Activated CD4-positive, alpha-beta memory T cell treated with anti-CD3 and anti-CD28 coated beads, Interleukin-2, amount 10 ng/mL, durations not matched to agents 7 days and 5 days (primary cell): Measurements from ENCODE around the gene KATNIP. TPM values are rescaled to one million over a fixed set of nuclear protein-coding genes. Genes with fewer than 3 reads are reported as not detected.
"Not testable (repeated sequence)": the region's sequence is repeated elsewhere in the genome, so short reads cannot be mapped to it uniquely, and the experiment has no call there.

Source experiments
- CTCF ChIA-PET: fragments of 350-600 bp; sonication (Branson Sonifier 250); formaldehyde crosslinking; loops from one replicate; lab custom pipeline; 2021; ENCODE audit warnings: antibody characterized with exemption, inconsistent platforms; lab: Charles Lee
- POLR2A ChIA-PET: fragments of 350-600 bp; sonication (Branson Sonifier 250); formaldehyde crosslinking; loops from one replicate; lab custom pipeline; 2021; ENCODE audit warnings: antibody characterized with exemption; lab: Charles Lee
- DNase-seq: peaks from one replicate; pipeline ENCODE4 v3.0.0-alpha.2; 2020
- H3K27ac Mint-ChIP-seq: one replicate; pipeline ENCODE4 v1.8.0; 2021; ENCODE audit warnings: mild to moderate bottlenecking, mixed read lengths
- H3K27me3 Mint-ChIP-seq: one replicate; pipeline ENCODE4 v1.8.0; 2021; ENCODE audit warnings: mixed read lengths
- H3K36me3 Mint-ChIP-seq: one replicate; pipeline ENCODE4 v1.8.0; 2021; ENCODE audit warnings: low read depth, mixed read lengths
- H3K4me1 Mint-ChIP-seq: one replicate; pipeline ENCODE4 v1.8.0; 2021; ENCODE audit warnings: mixed read lengths
- H3K4me3 Mint-ChIP-seq: one replicate; pipeline ENCODE4 v1.8.0; 2021; ENCODE audit warnings: mild to moderate bottlenecking, mixed read lengths
- H3K9me3 Mint-ChIP-seq: one replicate; pipeline ENCODE4 v1.8.0; 2021; ENCODE audit warnings: mixed read lengths
- total RNA-seq, 2 experiments: library from RNA; stranded (reverse); gene quantifications; one replicate each; pipeline ENCODE4 v1.2.3, GENCODE V29; 2021

KATNIP gene
- total RNA-seq, 2 experiments from 2014 or later = 15.8 to 18.1 TPM

DNA sequence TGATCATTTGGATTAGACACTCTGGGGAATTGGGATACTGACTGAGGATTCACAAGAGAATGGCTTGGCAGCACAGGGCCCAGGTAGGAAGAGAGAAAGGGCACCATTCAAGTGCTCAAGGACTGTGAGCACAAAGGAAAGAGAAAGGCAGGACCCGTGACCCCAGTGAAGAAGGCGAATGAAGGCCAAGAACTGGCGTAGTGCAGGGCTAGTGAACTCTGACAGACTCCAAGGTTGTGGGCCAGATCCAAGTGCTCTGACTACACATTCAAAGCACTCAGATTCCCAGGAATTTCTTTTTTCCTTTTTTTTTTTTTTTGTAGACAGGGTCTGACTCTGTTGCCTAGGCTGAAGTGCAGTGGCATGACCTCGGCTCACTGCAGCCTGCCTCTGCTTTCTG, 5.3 kb upstream of the KATNIP start:
- peaks cover 58% of the 10 kb centered on the region for H3K36me3 Mint-ChIP-seq
- peaks cover 27% of the 10 kb centered on the region for H3K4me1 Mint-ChIP-seq
- H3K9me3 Mint-ChIP-seq = no peaks in the 10 kb centered on the region
- no peaks in the 10 kb centered on the region for H3K27me3 Mint-ChIP-seq
- POLR2A ChIA-PET = no interaction called here
- CTCF ChIA-PET = interaction anchor here (0.5 kb wide), 1 partner anchor 675 kb away, joined by 3 read pairs; no protein-coding TSS in a partner anchor
- no peak for DNase-seq
- H3K27ac Mint-ChIP-seq = no peak overlapping the region
- no peak overlapping the region for H3K4me3 Mint-ChIP-seq

- Mint-ChIP-seq H3K27ac (no peak overlapping the region), H3K9me3 (no peaks in the 10 kb centered on the region), H3K4me1 (peaks cover 40% of the 10 kb centered on the region), H3K36me3 (peaks cover 40% of the 10 kb centered on the region), H3K27me3 (no peaks in the 10 kb centered on the region), H3K4me3 (no peak overlapping the region)
- POLR2A ChIA-PET = no interaction called here
- DNase-seq = no peak
- CTCF ChIA-PET = interaction anchor here (1.5 kb wide), 1 partner anchor 31 kb away, joined by 3 read pairs; no protein-coding TSS in a partner anchor
These were observed 2.8 kb upstream of the KATNIP start for GRCh38 chr16:27547134-27547533.

GRCh38 chr16:27547851-27548250, 2.1 kb upstream of the KATNIP start:
- Mint-ChIP-seq H3K27me3 (no peaks in the 10 kb centered on the region), H3K9me3 (no peaks in the 10 kb centered on the region), H3K4me3 (no peak overlapping the region), H3K27ac (no peak overlapping the region), H3K36me3 (peaks cover 34% of the 10 kb centered on the region), H3K4me1 (peaks cover 40% of the 10 kb centered on the region)
- ChIA-PET CTCF (interaction anchor here (0.7 kb wide), 1 partner anchor 16 kb away, joined by 3 read pairs; no protein-coding TSS in a partner anchor), POLR2A (no interaction called here)
- no peak for DNase-seq

- POLR2A ChIA-PET = interaction anchor here (1.0 to 2.4 kb wide), 7 partner anchors 8 to 182 kb away, joined by 3 to 13 read pairs (median 5); partner anchors contain the start of gene IL21R
- Mint-ChIP-seq H3K36me3 (peaks cover 22% of the 10 kb centered on the region), H3K4me1 (peaks cover 40% of the 10 kb centered on the region), H3K27ac (peak overlapping the region; percentile 78), H3K4me3 (peak overlapping the region; percentile 93), H3K27me3 (no peaks in the 10 kb centered on the region), H3K9me3 (no peaks in the 10 kb centered on the region)
- CTCF ChIA-PET = interaction anchor here (0.6 to 2.0 kb wide), 5 partner anchors 12 to 371 kb away, joined by 3 to 8 read pairs (median 4); no protein-coding TSS in a partner anchor
- DNase-seq = no peak
These were observed 539 bp upstream of the KATNIP start for GRCh38 chr16:27549464-27549745.

DNA sequence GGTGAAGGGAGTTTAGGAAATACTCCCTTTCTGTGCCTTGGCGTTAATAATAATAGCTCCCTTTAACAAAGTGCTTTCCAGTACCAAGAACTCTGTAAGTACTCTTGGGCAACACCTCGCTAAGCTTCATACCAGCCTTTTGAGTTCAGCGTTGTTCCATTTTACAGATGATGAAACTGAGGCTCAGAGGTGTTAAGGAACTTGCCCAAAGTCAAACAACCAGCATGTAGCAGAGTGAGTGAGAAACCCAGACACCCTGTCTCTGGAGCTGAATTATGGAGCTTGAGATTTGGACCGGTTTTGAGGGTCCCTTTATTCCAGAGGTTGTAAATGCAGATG, 607 bp downstream of the KATNIP start:
- ChIA-PET POLR2A (interaction anchor here (0.6 to 2.4 kb wide), 10 partner anchors 9 to 183 kb away, joined by 3 to 13 read pairs (median 4); partner anchors contain the start of gene IL21R), CTCF (interaction anchor here (0.6 to 2.0 kb wide), 8 partner anchors 9 to 440 kb away, joined by 3 to 8 read pairs (median 3); no protein-coding TSS in a partner anchor)
- H3K4me1 Mint-ChIP-seq = peaks cover 40% of the 10 kb centered on the region
- no peaks in the 10 kb centered on the region for H3K9me3 Mint-ChIP-seq
- peaks cover 16% of the 10 kb centered on the region for H3K36me3 Mint-ChIP-seq
- H3K27me3 Mint-ChIP-seq = no peaks in the 10 kb centered on the region
- no peak for DNase-seq
- H3K4me3 Mint-ChIP-seq = peak overlapping the region; percentile 93
- H3K27ac Mint-ChIP-seq = peak overlapping the region; percentile 78

GRCh38 chr16:27551036-27551435, 1.1 kb downstream of the KATNIP start:
- no peak for DNase-seq
- H3K4me1 Mint-ChIP-seq = peaks cover 39% of the 10 kb centered on the region
- H3K27ac Mint-ChIP-seq = no peak overlapping the region
- no peaks in the 10 kb centered on the region for H3K27me3 Mint-ChIP-seq
- no peaks in the 10 kb centered on the region for H3K9me3 Mint-ChIP-seq
- ChIA-PET CTCF (interaction anchor here (0.6 to 2.0 kb wide), 4 partner anchors 10 to 372 kb away, joined by 3 to 8 read pairs (median 4); no protein-coding TSS in a partner anchor), POLR2A (interaction anchor here (1.2 to 2.4 kb wide), 3 partner anchors 9 to 66 kb away, joined by 3 to 13 read pairs (median 9); no protein-coding TSS in a partner anchor)
- peak overlapping the region; percentile 35 for H3K4me3 Mint-ChIP-seq
- peaks cover 15% of the 10 kb centered on the region for H3K36me3 Mint-ChIP-seq

- no peaks in the 10 kb centered on the region for H3K27me3 Mint-ChIP-seq
- no peak for DNase-seq
- CTCF ChIA-PET = no interaction called here
These were observed 6.5 kb downstream of the KATNIP start for GRCh38 chr16:27556471-27556870.

GRCh38 chr16:27558434-27558833, 8.5 kb downstream of the KATNIP start:
- DNase-seq = no peak
- Mint-ChIP-seq H3K9me3 (no peaks in the 10 kb centered on the region), H3K4me1 (no peaks in the 10 kb centered on the region), H3K27me3 (no peaks in the 10 kb centered on the region), H3K27ac (no peak overlapping the region), H3K36me3 (no peaks in the 10 kb centered on the region), H3K4me3 (no peak overlapping the region)
- CTCF ChIA-PET = no interaction called here
- POLR2A ChIA-PET = interaction anchor here (3.1 kb wide), 1 partner anchor 8 kb away, joined by 13 read pairs; the partner anchor contains the start of genes GTF3C1 and KATNIP

More at GRCh38 chr16:27556471-27556870, 6.5 kb downstream of the KATNIP start:
- Mint-ChIP-seq H3K9me3 (no peaks in the 10 kb centered on the region), H3K4me3 (no peak overlapping the region), H3K27ac (no peak overlapping the region), H3K4me1 (no peaks in the 10 kb centered on the region), H3K36me3 (no peaks in the 10 kb centered on the region)
- POLR2A ChIA-PET = no interaction called here

DNA sequence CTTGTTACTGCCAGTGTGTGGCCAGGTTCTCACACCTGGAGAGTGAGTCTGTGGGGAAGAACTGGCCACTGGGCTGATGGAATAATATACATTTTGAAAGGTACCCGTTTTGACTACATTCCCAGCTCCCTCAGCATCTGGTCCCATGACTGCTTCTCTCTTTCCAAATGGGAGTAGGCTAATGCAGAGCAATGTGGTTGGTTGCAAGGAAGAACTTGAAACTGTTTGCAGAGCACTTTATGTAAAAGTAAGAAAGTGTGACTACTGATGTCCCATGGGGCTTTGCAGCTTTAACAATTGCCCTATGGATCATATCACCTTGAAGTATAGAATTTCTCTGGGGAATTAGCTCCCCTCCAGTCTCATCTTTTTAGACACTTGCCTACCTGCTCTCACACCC, 9.0 kb downstream of the KATNIP start:
- H3K4me3 Mint-ChIP-seq = no peak overlapping the region
- H3K36me3 Mint-ChIP-seq = no peaks in the 10 kb centered on the region
- no peaks in the 10 kb centered on the region for H3K9me3 Mint-ChIP-seq
- no peaks in the 10 kb centered on the region for H3K27me3 Mint-ChIP-seq
- CTCF ChIA-PET = no interaction called here
- POLR2A ChIA-PET = interaction anchor here (3.1 kb wide), 1 partner anchor 8 kb away, joined by 13 read pairs; the partner anchor contains the start of genes GTF3C1 and KATNIP
- H3K4me1 Mint-ChIP-seq = no peaks in the 10 kb centered on the region
- no peak for DNase-seq
- H3K27ac Mint-ChIP-seq = no peak overlapping the region

GRCh38 chr16:27561216-27561615, 11.3 kb downstream of the KATNIP start:
- DNase-seq = no peak
- H3K4me3 Mint-ChIP-seq = no peak overlapping the region
- no peaks in the 10 kb centered on the region for H3K4me1 Mint-ChIP-seq
- H3K27ac Mint-ChIP-seq = no peak overlapping the region
- ChIA-PET CTCF (no interaction called here), POLR2A (interaction anchor here (3.1 kb wide), 1 partner anchor 11 kb away, joined by 13 read pairs; the partner anchor contains the start of genes GTF3C1 and KATNIP)
- no peaks in the 10 kb centered on the region for H3K27me3 Mint-ChIP-seq
- no peaks in the 10 kb centered on the region for H3K36me3 Mint-ChIP-seq
- no peaks in the 10 kb centered on the region for H3K9me3 Mint-ChIP-seq

DNA sequence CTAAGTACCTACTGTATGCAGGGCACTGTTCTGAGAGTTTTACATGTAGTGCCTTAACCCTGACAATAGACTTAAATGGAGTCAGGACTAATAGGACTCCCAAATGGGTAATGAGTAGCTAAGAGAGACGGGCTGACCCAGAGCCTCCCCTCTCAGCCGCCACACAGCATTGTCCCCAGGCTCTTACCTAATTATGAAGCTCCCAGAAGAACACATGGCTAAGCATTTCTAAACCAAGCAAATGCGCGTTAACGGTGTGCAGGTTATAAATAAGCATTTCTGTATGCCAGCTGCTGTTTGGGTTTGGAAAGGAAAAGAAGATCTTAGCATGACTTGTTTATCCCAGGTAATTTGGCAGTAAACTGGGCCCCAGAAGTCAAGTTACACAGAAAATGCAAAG, 14.3 kb downstream of the KATNIP start:
- CTCF ChIA-PET = interaction anchor here (0.6 kb wide), 1 partner anchor 16 kb away, joined by 3 read pairs; no protein-coding TSS in a partner anchor
- H3K36me3 Mint-ChIP-seq = no peaks in the 10 kb centered on the region
- H3K4me3 Mint-ChIP-seq = no peak overlapping the region
- no peaks in the 10 kb centered on the region for H3K4me1 Mint-ChIP-seq
- POLR2A ChIA-PET = no interaction called here
- H3K9me3 Mint-ChIP-seq = no peaks in the 10 kb centered on the region
- no peak for DNase-seq
- H3K27me3 Mint-ChIP-seq = no peaks in the 10 kb centered on the region
- no peak overlapping the region for H3K27ac Mint-ChIP-seq

GRCh38 chr16:27566417-27566816, 16.5 kb downstream of the KATNIP start:
- Mint-ChIP-seq H3K27ac (no peak overlapping the region), H3K4me3 (no peak overlapping the region), H3K27me3 (no peaks in the 10 kb centered on the region), H3K9me3 (no peaks in the 10 kb centered on the region), H3K4me1 (no peaks in the 10 kb centered on the region), H3K36me3 (no peaks in the 10 kb centered on the region)
- CTCF ChIA-PET = no interaction called here
- POLR2A ChIA-PET = no interaction called here
- no peak for DNase-seq

- no peaks in the 10 kb centered on the region for H3K27me3 Mint-ChIP-seq
These were observed 18.1 kb downstream of the KATNIP start for GRCh38 chr16:27568077-27568476.

DNA sequence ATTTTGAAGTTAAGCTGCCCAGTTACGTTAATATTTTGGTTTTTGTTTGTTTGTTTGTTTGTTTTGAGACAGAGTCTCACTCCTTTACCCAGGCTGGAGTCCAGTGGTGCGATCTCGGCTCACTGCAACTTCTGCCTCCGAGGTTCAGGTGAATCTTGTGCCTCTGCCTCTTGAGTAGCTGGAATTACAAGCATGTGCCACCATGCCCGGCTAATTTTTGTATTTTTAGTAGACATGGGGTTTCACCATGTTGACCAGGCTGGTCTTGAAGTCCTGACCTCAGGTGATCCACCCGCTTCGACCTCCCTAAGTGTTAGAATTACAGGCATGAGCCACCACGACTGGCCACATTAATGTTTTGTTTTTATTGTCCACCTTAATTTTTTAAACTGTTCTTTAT, 21.0 kb downstream of the KATNIP start:
- DNase-seq, H3K36me3 Mint-ChIP-seq, H3K27ac Mint-ChIP-seq, POLR2A ChIA-PET, H3K27me3 Mint-ChIP-seq, H3K4me3 Mint-ChIP-seq, H3K9me3 Mint-ChIP-seq, CTCF ChIA-PET, H3K4me1 Mint-ChIP-seq: not testable (repeated sequence)

More at GRCh38 chr16:27568077-27568476, 18.1 kb downstream of the KATNIP start:
- Mint-ChIP-seq H3K36me3 (no peaks in the 10 kb centered on the region), H3K4me1 (no peaks in the 10 kb centered on the region), H3K9me3 (no peaks in the 10 kb centered on the region), H3K27ac (no peak overlapping the region), H3K4me3 (no peak overlapping the region)
- DNase-seq = no peak
- ChIA-PET CTCF (no interaction called here), POLR2A (no interaction called here)
